Measurements from ENCODE around the gene TBC1D21.
A peak's percentile ranks its signal among the peaks of the same experiment; 100 is the strongest.

DNA sequence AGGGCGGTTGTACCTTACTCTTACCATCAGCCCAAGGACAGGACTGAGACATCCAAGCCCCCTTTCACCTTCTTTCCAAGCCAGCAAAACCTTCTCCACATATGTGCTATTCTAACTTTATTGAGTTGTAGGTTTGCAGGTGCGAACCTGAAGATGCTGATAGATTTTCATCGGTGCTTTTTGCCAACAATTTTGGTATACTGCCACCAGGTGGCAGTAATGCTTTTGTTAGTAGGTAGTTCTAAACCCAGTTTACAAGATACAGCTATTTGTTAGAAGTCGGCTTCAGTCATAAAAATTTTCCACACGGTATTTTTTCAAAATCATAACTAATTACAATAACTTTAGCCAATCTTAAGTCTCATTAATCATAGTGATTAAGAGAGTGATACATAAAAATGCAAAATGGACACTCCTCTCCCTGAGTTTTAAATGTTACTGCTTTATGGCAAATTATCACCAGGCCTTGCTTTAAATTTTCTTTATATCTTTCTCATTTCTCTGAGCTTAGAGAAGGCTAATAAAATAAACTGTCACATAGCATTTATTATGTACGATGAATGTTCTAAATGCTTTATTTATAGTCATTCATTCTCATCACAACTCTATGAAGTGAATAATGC is 636 bp downstream of the TBC1D21 start:
- TF ChIP-seq CTCF (IDR thresholded peaks at IDR 0.05) (peak in 1 of 3 donors; percentile 29), POLR2A (IDR thresholded peaks at IDR 0.05) (no peak), EP300 (IDR thresholded peaks at IDR 0.05) (no peak)

Data from ovary (tissue), 3 donors.